Muscle layer of duodenum (tissue), 2 donors: ENCODE data around the gene S100A7.
"Not testable (repeated sequence)": the region's sequence is repeated elsewhere in the genome, so short reads cannot be mapped to it uniquely, and the experiment has no call there.

Experiments
- H3K27ac ChIP-seq: one replicate; pipeline ENCODE4 v1.7.0; 2013; ENCODE audit warnings: mild to moderate bottlenecking, low read length
- H3K27me3 ChIP-seq: one replicate; pipeline ENCODE4 v1.7.0; 2013; ENCODE audit warnings: low read depth, mild to moderate bottlenecking, control low read depth, low read length
- H3K36me3 ChIP-seq, 2 donors: one replicate each; pipeline ENCODE4 v1.7.0; 2013; ENCODE audit warnings: low read length in 2 of 2, control low read depth in 1 of 2, mild to moderate bottlenecking in 1 of 2; ENCODE audit not compliant: insufficient read depth in 2 of 2, control insufficient read depth in 1 of 2
- H3K4me1 ChIP-seq, 2 donors: one replicate each; pipeline ENCODE4 v1.7.0; 2013; ENCODE audit warnings: low read length in 2 of 2, mild to moderate bottlenecking in 2 of 2, control low read depth in 1 of 2, moderate library complexity in 1 of 2; ENCODE audit not compliant: insufficient read depth in 2 of 2, control insufficient read depth in 1 of 2
- H3K4me3 ChIP-seq, 2 donors: one replicate each; pipeline ENCODE4 v1.7.0; 2013; ENCODE audit warnings: low read length in 2 of 2, low read depth in 1 of 2, mild to moderate bottlenecking in 1 of 2
- H3K9me3 ChIP-seq, 2 donors: one replicate each; pipeline ENCODE4 v1.7.0; 2013; ENCODE audit warnings: low read length in 2 of 2, control low read depth in 1 of 2, mild to moderate bottlenecking in 1 of 2; ENCODE audit not compliant: control insufficient read depth in 1 of 2
- donor health status: healthy.

S100A7 gene

GRCh38 chr1:153413961-153414360 is 46.5 kb downstream of the S100A7 start:
- not testable (repeated sequence) for H3K27ac ChIP-seq, H3K27me3 ChIP-seq, H3K9me3 ChIP-seq, H3K36me3 ChIP-seq, H3K4me3 ChIP-seq, H3K4me1 ChIP-seq
